T follicular helper cell (primary cell): Measurements from ENCODE around the gene CLK4.

Experiments used
- DNase-seq: peaks from one replicate; pipeline ENCODE4 v3.0.0-alpha.2; 2020; ENCODE audit warnings: low read depth

Gene CLK4

DNA sequence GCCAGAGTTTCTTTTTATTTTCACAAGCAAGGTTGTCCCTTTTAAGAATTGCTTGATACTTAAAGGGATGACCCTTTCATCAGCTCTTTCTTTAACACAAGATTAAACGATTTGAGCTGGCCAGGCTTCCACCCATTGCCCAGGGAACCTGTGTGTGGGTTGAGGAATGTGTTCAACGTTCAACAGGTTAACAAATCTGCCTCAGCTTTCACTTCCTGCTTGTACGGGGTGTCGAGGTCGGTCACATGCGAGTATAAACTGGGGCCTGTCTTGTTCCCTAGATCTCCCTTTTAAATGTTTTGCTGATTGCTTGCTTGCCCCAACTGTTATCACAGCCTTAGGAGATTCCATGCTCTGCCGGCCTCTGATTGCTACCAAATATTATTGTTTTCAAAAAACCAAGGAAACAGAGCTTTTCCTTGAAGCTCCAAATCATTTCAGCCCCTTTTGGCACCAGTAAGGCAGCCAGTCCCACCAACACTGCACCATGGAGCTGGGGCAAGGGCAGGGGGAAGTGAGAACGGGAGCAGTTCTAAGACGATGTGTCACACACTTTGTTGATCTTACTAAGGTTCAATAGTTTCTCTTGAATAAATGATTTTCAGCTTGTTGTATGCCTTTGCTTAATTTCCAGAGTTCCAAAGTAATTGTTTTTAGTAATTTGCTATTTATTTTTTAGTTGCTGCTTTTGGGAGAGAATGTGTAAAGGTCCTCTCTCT is 10.7 kb upstream of the CLK4 start:
- DNase-seq = no peak

DNA sequence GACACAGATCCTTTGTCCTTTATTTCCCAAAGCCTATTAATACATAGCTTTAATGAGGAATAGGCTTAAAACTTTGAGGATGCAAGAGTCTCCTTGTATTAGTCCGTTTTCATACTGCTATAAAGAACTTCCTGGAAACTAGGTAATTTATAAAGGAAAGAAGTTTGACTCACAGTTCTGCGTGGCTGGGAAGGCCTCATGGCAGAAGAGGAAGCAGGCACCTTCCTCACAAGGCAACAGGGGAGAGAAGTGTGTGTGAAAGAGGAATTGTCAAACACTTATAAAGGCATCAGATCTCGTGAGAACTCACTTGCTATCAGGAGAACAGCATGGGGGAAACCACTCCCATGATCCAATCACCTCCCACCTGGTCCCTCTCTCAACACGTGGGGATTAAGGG is 5.4 kb upstream of the CLK4 start:
- no peak for DNase-seq

DNA sequence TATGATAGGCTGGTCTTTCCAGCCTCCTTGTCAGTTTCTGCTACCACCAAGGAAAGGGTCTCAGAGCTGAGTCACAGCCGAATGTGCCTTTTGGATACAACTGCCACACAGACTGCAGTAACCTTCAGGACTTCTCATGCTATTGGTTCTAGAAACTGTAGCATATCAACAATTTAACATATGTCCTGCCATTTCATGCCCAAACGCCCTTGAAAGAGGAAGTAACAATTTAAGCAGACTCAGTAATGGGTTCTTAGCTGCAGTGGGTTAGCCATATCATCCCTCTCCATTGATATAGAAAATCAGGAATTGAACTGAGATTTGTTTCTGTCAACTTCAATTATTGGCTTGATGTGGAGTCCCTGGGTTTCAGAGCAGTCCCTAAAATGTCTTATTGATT is 4.1 kb upstream of the CLK4 start:
- DNase-seq = no peak

DNA sequence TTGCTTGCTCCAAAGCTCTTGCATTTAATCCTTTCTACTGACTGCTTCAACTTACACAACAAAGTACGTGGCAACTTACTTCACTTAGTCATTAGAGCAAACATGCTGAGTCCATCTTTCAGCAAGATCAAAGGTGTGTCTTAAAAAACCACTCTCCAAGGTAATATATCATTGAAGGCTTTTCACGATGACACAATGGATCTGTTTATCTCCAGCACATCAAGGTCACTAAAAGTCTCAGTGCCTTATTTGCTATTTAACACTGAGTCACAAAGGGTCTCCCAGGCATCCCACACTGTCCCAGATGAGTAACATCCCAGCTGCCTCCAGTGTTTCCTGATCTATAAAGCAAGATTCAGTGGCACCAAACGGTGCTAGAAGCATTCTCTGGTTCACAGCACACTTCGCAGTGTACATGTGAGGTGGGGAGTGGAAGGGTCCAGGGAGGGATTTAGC is 3.7 kb upstream of the CLK4 start:
- no peak for DNase-seq

DNA sequence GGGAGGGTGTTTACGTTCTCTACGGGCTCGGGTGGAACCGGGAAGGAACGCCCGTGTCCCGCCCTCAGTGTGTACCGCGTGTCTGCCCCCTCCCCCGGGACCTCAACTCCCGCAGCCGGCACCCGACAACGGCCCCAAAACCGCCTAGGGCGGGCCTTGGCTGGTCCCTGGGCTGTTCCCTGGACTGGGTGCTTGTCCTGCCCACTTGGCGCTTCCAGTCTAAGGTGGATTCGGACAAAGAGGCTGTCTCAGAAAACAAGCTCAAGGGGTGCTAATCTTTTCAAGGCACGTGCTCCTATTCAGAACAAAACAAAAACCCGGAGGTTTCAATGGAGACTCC is 379 bp upstream of the CLK4 start:
- no peak for DNase-seq

DNA sequence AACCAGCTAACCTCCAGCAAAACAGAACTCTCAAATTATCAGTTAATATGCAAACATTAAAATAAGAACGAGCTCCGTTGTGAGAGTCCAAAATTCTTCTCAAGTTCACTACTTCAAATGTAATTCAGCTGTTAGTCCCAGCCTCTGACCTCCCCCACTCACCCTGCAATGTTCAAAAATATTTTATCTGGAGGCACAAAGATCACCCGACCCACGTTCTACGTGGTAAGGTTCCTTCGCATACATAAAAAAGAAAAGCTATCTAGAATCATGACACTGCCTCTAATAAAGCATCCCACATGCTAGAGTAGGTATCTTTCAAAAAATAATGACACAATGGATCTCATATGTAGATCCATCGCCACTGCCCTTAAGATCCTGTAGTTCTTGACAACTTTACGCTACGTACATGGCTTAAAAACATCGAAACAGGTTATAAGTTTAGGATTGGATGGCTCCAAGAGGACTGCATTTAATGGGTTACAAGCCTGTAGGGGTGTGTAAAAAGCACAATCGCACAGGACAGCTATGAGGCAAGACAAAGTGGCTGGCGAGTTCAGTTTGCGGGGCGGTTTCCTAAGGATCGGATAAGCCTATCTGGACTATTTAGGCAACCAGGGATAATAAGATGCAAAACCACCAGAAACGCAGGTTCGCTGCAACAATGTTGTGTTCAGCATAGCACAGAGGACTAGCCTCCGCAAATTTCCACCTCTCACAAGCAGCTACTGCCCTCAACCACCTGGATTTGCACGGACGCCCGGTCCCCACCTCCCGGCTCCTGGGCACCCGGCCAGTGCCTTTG is 969 bp downstream of the CLK4 start:
- no peak for DNase-seq

DNA sequence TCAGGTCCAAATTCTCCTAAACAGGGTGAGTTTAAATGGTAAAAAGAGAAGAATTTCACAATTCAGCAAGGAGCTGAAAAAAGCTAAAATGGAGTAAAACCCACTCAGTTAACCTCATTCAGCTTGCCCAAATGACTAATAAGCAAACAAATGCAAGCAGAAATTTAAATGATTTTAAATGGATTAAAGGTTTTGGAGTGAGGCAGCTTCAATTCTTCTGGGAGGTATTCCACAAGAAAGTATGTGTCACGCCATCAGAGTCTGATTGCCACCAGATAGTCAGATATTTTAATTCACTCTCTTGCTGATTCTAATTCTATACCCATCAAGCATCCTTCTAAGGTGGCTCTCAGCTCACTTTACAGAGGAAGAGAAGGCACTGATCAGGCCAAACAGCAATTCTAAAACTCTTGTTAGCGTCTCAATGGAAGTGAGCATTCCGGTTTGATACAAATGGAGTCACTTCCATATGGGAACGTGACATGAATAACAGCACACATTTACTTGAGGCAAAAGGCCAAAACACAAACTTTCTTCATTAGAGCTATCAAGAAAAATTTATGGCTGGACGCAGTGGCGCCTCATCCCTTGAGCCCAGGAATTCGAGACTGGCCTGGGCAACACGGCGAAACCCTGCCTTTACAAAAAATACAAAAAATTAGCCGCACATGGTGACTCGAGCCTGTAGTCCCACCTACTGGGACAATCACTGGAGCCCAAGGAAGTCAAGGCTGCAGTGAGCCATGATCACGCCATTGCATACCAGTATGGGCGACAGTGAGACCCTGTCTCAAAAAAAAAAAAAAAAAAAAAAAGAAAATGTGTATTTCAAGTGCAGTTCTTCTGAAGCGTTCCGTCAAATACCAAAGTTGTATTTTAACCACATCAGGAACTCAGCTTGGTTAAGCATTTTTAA is 2.0 kb downstream of the CLK4 start:
- DNase-seq = no peak

DNA sequence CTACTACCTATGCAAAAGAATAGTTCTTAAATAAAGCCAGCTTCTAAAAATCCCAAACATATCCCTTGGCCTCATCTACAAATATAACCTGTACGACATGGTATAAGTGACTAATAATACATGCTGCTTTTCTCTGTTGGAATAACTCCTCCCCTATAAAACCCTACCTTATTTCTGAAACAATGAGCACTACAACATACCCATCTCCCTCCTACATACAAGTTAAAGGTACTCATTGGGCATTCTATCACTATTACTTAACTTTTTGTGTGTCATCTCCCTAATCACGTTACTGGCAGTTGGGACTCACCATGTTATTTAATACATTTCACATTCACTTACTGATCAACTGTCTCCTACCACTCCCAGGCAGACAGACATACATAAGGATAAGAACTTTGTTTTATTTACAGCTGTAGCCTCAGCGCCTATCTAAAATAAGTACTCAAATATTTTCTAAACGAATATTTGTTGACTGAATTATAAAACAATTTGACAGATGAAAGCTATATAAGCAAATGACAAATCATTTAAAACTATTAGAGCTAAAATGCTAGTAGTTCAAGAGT is 4.1 kb downstream of the CLK4 start:
- DNase-seq = no peak

DNA sequence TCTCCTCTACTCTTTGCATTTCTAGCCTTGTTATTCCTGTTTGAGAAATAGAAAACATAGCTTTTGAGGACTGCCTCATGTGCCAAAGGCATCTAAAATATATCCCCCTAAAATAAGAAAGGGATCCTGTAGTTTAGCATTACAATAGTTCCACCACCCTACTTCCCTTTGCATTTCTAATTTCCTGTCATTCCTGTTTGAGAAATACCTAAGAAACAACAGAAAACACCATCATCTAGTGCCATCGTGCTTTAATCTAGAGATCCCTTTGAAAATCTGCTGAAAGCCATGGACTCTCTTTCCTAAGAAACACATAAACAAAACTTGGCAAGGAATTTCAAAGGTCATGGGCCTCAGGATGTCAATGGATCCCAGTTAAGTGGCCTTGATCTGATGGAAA is 7.5 kb downstream of the CLK4 start:
- DNase-seq = no peak

DNA sequence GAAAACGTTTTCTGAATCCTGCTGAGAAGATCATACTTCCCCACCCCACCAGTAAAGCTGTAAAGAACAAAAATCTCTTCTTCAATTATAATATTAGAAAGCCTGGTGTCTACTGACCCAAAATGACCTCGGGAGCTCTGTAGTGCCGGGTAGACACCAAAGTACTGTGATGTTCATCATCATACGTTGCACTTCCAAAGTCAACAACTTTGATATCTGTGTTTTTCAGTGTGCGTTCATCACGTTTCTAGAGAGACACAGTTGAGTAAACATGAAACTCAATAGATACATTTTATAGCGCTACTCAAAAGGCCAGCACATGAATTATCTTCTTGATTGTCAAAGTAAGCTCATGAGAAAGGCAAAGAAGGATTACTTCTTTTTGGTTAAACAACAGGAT is 14.6 kb downstream of the CLK4 start:
- no peak for DNase-seq

DNA sequence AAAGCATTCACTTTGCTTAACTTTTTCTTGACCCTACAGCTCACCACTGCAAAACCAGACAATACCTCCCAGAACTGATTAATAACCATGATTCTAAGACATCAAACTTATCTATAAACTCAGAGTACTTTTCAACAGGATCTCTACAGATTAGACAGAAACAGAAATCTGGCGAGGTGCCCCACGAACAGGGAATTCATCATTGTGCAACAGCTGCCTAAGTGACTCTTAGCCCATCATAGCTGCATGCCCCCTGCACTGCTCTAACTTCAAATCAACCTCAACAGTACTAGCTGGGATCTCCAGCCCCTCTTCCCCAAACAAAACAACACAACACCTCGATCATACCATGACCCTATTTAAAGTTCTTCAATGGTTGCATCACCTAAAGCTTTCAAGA is 20.6 kb downstream of the CLK4 start:
- DNase-seq = no peak

DNA sequence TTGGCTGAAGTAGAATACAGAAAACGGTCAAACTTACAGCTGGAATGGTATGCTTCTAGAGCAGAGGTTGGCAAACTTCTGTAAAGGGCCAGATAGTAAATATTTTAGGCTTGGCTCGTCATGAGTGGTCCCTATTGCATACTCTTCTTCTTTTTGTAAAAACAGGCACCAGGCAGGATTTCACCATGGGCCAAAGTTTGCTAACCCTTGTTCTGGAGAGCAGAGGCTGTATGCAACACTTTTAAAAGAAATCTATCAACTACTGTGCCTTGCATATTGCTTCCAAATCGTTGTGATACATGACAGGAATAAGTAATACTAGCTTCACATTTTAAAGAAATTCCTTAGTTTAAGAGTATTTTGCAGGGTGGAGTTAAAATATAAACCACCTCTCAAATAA is 21.1 kb downstream of the CLK4 start:
- no peak for DNase-seq

DNA sequence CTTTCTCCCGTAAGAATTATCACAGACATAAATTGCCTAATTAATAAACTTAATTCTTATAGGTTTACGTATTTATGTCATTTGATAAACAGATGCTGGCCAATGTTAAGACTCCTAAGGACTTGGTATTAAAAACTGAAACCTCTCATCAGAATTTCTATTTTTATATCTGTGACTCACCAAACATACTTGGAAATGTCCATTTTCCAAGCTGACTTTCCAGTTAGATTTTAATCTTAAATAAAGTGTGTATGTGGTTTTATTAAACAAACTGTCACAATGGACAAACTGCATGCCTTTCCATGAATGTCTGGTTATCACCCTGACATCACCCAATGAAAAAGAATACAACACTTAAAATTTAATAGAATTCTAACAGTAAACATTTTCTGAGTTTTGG is 24.1 kb downstream of the CLK4 start:
- DNase-seq = no peak

DNA sequence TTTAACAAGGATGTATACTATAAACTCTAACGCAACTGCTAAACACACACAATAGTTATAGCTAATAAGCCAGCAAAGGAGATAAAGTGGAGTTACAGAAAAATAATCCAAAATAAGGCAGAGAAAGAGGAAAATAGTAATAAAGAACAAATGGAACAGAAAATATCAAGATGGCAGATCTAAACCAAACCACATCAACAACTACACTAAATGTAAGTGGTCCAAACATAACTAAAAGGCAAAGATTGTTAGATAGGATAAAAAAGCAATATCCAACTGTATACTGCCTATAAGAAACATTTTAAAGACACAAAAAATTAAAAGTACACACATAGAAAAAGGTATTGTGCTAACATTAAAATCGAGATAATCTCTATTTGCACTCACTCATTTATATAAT is 31.1 kb downstream of the CLK4 start:
- no peak for DNase-seq

DNA sequence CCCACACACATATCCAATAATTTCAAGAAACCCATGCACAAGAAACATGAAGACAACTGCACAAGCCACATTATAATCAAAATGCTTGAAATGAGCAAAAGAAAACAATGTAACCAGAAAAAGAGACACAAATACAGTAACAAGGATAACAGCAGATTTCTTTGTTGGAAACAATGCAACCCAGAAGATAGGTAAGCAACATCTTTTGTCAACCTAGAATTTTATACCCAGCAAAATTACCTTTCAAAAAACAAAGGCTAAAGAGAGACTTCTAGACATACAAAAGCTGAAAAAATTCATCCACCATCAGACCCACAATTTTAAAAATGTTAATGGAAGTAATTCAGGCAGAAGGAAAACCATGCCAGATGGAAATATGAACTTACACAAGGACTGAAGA is 31.7 kb downstream of the CLK4 start:
- DNase-seq = no peak

DNA sequence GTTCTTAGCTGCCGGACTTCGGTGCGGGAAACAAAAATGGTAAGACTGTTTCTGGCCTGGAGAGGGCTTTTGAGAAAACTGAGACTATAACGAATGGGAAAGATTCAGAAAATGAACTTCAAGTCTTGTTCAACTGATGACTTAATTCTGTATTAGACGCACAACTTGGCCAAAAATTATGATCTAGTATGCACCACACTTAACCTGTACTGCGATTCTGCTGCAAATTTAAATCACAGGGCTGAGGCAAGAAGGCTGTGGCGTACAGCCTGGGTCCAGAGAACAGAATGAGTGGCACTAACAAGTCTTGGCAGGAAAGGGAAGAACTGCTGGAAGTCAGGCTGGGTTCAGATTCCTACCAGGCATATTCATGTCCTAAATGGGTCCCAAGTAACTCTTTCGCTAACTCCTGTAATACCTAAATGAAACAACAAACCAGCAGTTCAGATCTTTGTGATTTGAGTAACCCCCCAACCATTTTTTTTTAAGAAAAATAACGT is 35.9 kb downstream of the CLK4 start:
- no peak for DNase-seq

DNA sequence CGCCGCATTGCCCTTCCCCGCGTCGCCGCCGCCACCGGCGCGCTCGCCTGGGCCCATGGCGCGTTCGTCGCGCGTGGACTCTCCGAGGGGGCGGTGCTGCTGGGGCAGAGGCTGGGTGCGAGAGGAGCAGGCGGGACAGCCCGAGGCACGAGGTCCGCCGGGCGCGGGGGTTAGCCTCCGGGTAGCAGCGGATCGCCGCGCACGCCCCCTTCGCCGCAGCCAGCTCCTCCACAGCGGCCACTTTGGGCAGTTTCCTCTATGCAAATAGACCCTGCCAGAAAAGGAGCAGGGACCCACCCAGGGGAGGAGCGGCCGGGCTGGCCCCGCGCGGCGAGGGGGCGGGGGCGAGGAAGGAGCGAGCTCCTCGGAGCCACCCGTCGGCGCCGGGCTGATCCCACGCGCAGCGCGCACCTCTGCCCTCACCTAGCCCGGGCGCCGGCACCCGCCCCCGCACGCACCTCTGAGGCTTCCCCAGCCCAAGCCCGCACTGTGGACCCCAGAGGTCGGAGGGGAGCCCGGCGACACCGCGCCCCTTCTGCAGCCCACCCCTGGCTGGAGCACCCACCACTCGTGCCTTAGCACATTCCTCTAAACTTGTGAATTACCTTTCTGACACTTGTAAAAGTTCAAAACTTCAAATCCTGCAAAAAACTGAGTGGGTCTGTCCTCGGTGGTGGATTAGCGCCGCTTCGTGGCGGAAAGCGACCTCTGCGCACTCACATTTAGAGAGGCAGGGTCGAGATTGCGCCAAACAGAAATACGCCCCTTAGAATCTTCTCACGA is 36.5 kb downstream of the CLK4 start, which contains the start of gene COL23A1:
TSS of gene COL23A1 (minus strand) at position 253 of the 783 bp plus-strand sequence.
- DNase-seq = no peak

DNA sequence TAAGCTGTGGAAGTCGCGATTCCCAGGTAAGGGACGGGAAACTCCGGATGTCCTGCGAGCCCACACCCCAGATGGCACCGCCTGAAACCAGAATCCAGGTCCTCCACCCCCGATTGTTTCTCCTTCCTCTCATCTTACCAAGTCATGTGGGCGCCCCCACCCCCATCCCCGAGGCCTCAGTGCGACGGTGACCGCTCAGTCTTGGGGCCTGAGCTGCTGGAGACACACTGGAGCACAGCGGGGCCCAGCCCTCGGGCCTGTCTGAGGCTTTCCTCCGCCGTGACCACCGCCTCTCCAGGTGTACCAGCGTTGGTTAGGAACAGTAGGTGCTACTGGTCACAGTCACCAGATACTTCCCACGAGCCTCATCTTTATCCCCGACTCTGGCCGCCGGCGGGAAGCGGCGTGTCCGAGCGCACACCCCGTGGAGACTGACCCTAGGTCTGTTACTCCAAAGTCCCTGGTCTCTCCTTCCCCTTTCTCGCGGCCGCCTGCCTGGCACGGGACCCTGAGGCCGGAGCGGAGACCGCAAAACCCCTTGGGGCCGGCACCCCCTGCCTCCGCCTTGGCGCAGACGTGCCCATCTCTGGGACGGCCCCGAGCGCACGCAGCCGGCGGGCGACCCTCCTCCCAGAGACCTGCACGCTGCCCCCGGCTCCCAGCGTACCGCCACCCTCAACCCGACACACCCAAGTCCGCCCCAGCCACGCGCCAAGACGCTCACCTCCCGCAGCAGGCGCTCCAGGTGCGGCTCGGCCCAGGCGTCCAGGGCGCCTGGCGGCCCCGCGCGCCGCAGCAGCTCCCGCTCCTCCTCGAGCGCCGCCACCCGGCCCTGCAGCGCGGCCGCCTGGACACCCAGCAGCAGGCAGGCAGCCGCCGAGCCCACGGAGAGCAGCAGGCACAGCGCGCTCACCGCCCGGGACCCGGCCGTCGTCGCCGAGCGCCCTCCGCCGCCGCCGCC is 37.4 kb downstream of the CLK4 start:
- DNase-seq = no peak

DNA sequence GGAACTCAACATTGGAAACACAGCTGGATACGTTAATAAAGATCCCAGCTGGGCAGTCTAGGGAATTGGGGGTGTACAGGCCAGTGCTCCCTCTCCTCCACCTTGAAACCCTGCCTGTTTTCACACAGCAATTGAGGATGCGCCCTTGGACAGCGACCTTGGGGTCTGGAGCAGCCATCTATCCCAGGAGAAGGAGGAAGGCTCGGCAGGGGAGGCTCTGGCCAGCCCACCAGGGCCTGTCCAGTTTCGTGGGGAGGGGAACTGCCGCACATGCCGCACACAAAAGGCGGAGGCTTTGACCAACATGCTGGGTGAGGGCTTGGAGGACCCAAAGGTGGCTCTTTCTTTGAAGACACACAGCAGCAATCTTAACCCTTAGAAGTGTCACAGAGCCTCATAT is 38.1 kb downstream of the CLK4 start:
- DNase-seq = no peak
